Natural killer cell (primary cell): ENCODE results near the gene ATXN1. TPM values are rescaled to one million over a fixed set of nuclear protein-coding genes. Genes with fewer than 3 reads are reported as not detected.
A peak's percentile ranks its signal among the peaks of the same experiment; 100 is the strongest.
"Not testable (repeated sequence)": the region's sequence is repeated elsewhere in the genome, so short reads cannot be mapped to it uniquely, and the experiment has no call there.

Experiments
- ATAC-seq, 3 donors: fragments of 150-1000 bp in 2 of 3; fragments of 200-7000 bp in 1 of 3; cut with Tn5 transposase; 1 replicate in 1 of 3; 2 replicates in 2 of 3; pipeline ENCODE4 v1.10.0; 2021; ENCODE audit warnings: mild to moderate bottlenecking in 2 of 3, moderate library complexity in 2 of 3
- DNase-seq, 2 donors: peaks; one replicate each; pipeline versions ENCODE4 v3.0.0 to v3.0.0-alpha.2; 2013 to 2021; ENCODE audit warnings: mixed read lengths in 1 of 2
- H3K27ac ChIP-seq: one replicate; pipeline ENCODE4 v1.5.1; 2013; ENCODE audit warnings: mild to moderate bottlenecking, low read length
- H3K27me3 ChIP-seq: one replicate; pipeline ENCODE4 v1.6.1; 2013; ENCODE audit warnings: low read length; ENCODE audit not compliant: control insufficient read depth, insufficient read depth
- H3K36me3 ChIP-seq: one replicate; pipeline ENCODE4 v1.6.1; 2013; ENCODE audit warnings: low read length; ENCODE audit not compliant: control insufficient read depth, insufficient read depth
- H3K4me1 ChIP-seq: one replicate; pipeline ENCODE4 v1.6.1; 2013; ENCODE audit warnings: low read length; ENCODE audit not compliant: control insufficient read depth, insufficient read depth
- H3K4me3 ChIP-seq: one replicate; pipeline ENCODE4 v1.5.1; 2013; ENCODE audit warnings: low read length
- H3K9me3 ChIP-seq: one replicate; pipeline ENCODE4 v1.6.1; 2013; ENCODE audit warnings: low read length; ENCODE audit not compliant: control insufficient read depth, insufficient read depth
- H3K27ac Mint-ChIP-seq, 2 donors: one replicate each; pipeline ENCODE4 v1.8.0; 2022; ENCODE audit warnings: mild to moderate bottlenecking in 2 of 2, mixed read lengths in 2 of 2, moderate library complexity in 1 of 2
- H3K27me3 Mint-ChIP-seq, 2 donors: one replicate each; pipeline ENCODE4 v1.8.0; 2022; ENCODE audit warnings: low read depth in 2 of 2, mixed read lengths in 2 of 2
- H3K36me3 Mint-ChIP-seq: one replicate; pipeline ENCODE4 v1.8.0; 2022; ENCODE audit warnings: mixed read lengths
- H3K4me1 Mint-ChIP-seq, 2 donors: one replicate each; pipeline ENCODE4 v1.8.0; 2022; ENCODE audit warnings: mixed read lengths in 2 of 2
- H3K4me3 Mint-ChIP-seq: one replicate; pipeline ENCODE4 v1.8.0; 2022; ENCODE audit warnings: mild to moderate bottlenecking, moderate library complexity, mixed read lengths
- H3K9me3 Mint-ChIP-seq, 2 donors: one replicate each; pipeline ENCODE4 v1.8.0; 2022; ENCODE audit warnings: mixed read lengths in 2 of 2
- CTCF ChIP-seq: fragments of 200-600 bp; IDR thresholded peaks from one replicate; pipeline ENCODE4 v1.8.0; 2022; ENCODE audit warnings: antibody characterized with exemption
- WGBS: methylation state at CpG from one replicate; pipeline ENCODE4 v1.1.7; 2013; ENCODE audit warnings: missing lambda C conversion rate; ENCODE audit not compliant: insufficient coverage; 5-methylcytosine and 5-hydroxymethylcytosine counted together
- intact Hi-C: fragments of 100-400 bp; cut with micrococcal nuclease; formaldehyde crosslinking; loops from one replicate; pipeline ENCODE4 v1.14.2; 2022
- total RNA-seq, 4 donors: library from RNA; stranded (reverse); fragments of 120-200 nt in 1 of 4; gene quantifications; one replicate each; pipeline versions ENCODE4 v1.2.3 to v1.2.4, GENCODE V29; 2013 to 2022

Gene ATXN1
- total RNA-seq, 3 donors from 2014 or later (not counting 1 experiment from before 2014, with no cell fraction given): 90.4 to 120 (median 97.9) TPM

- Mint-ChIP-seq H3K4me1 (peaks cover 8 to 17% of the 10 kb centered on the region in 2 donors), H3K27me3 (no peaks in the 10 kb centered on the region), H3K9me3 (no peaks in the 10 kb centered on the region), H3K4me3 (no peak overlapping the region), H3K36me3 (no peaks in the 10 kb centered on the region), H3K27ac (no peak overlapping the region)
- WGBS: 98% methylated on average over 5 of the region's 5 CpGs
- ATAC-seq (no peak), DNase-seq (peak in 1 of 2 donors; percentile 18)
- no peak for TF ChIP-seq CTCF
- Histone ChIP-seq H3K27ac (no peak overlapping the region), H3K36me3 (no peaks in the 10 kb centered on the region), H3K4me3 (no peak overlapping the region), H3K9me3 (no peaks in the 10 kb centered on the region), H3K27me3 (no peaks in the 10 kb centered on the region), H3K4me1 (no peaks in the 10 kb centered on the region)
- intact Hi-C loops: no loop called here
These were observed 380.9 kb downstream of the ATXN1 start for GRCh38 chr6:16380220-16380809.

- H3K27ac ChIP-seq, H3K36me3 ChIP-seq, H3K4me1 ChIP-seq, H3K27ac Mint-ChIP-seq, H3K4me3 Mint-ChIP-seq, H3K4me3 ChIP-seq, ATAC-seq, H3K9me3 Mint-ChIP-seq, H3K9me3 ChIP-seq, intact Hi-C loops, DNase-seq, H3K27me3 ChIP-seq, H3K36me3 Mint-ChIP-seq, H3K27me3 Mint-ChIP-seq: not testable (repeated sequence)
- peaks cover 0 to 17% of the 10 kb centered on the region in 2 donors for H3K4me1 Mint-ChIP-seq
- 96% methylated on average over 4 of the region's 4 CpGs for WGBS
These were observed 382.9 kb downstream of the ATXN1 start for GRCh38 chr6:16378360-16378759.

GRCh38 chr6:16377470-16377869 is 383.8 kb downstream of the ATXN1 start:
- no peaks in the 10 kb centered on the region for H3K4me1 ChIP-seq
- H3K27ac ChIP-seq: no peak overlapping the region
- no peak for ATAC-seq
- DNase-seq: no peak
- H3K36me3 ChIP-seq: no peaks in the 10 kb centered on the region
- H3K36me3 Mint-ChIP-seq: no peaks in the 10 kb centered on the region
- no peaks in the 10 kb centered on the region for H3K27me3 Mint-ChIP-seq
- no peak overlapping the region for H3K4me3 ChIP-seq
- peaks cover 0 to 17% of the 10 kb centered on the region in 2 donors for H3K4me1 Mint-ChIP-seq
- no peaks in the 10 kb centered on the region for H3K27me3 ChIP-seq
- H3K9me3 ChIP-seq: no peaks in the 10 kb centered on the region
- H3K9me3 Mint-ChIP-seq: no peaks in the 10 kb centered on the region
- H3K27ac Mint-ChIP-seq: no peak overlapping the region
- intact Hi-C loops: no loop called here
- TF ChIP-seq CTCF: no peak
- H3K4me3 Mint-ChIP-seq: no peak overlapping the region
- over 99% methylated on average over 9 of the region's 9 CpGs for WGBS

- Histone ChIP-seq H3K9me3 (no peaks in the 10 kb centered on the region), H3K4me3 (no peak overlapping the region), H3K36me3 (no peaks in the 10 kb centered on the region), H3K27ac (no peak overlapping the region), H3K4me1 (no peaks in the 10 kb centered on the region), H3K27me3 (no peaks in the 10 kb centered on the region)
- Mint-ChIP-seq H3K9me3 (no peaks in the 10 kb centered on the region), H3K27me3 (no peaks in the 10 kb centered on the region), H3K4me3 (no peak overlapping the region), H3K4me1 (peaks cover 6 to 23% of the 10 kb centered on the region in 2 donors), H3K27ac (no peak overlapping the region), H3K36me3 (no peaks in the 10 kb centered on the region)
- WGBS: 70% methylated on average over 2 of the region's 3 CpGs
- ATAC-seq (no peak), DNase-seq (no peak)
- no peak for TF ChIP-seq CTCF
- intact Hi-C loops: no loop called here
These were observed 385.4 kb downstream of the ATXN1 start for GRCh38 chr6:16375843-16376242.
